GM21825 (cell line): ENCODE results near the gene C1QTNF2.
"Not testable (repeated sequence)": the region's sequence is repeated elsewhere in the genome, so short reads cannot be mapped to it uniquely, and the experiment has no call there.

Source experiments
- ATAC-seq: cut with Tn5 transposase; IDR thresholded peaks from one replicate; pipeline ENCODE4 v1.9.1; 2021; ENCODE audit warnings: mild to moderate bottlenecking, moderate library complexity; ENCODE audit not compliant: unreplicated experiment

Gene C1QTNF2

GRCh38 chr5:160347448-160347847, 23.0 kb downstream of the C1QTNF2 start:
- ATAC-seq, result no peak

DNA sequence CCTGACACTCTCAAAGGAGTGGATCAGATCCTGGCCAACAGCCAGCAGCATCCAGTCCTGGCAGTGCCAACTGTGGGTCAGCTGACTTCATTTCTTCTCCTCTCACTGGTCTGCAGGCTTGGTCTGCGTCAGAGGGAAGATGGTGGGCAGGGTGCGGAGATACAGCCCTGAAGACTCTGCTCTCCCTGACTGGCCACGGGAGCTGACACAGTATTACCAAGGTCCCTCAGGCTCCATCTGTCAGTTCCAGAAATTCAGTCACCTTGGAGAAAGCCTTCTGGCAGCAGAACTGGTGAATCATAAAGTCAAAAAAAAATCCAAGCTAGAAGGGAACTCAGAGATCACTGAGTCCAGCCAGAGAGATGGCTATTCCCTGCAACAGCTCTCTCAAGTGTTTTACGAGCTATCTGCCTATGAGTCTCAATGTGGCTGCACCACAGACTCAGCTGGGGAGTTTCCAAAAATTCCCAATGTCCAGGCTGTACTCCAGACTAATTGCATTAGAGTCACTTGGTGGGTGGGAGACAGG, 27.9 kb downstream of the C1QTNF2 start:
- ATAC-seq, result no peak

DNA sequence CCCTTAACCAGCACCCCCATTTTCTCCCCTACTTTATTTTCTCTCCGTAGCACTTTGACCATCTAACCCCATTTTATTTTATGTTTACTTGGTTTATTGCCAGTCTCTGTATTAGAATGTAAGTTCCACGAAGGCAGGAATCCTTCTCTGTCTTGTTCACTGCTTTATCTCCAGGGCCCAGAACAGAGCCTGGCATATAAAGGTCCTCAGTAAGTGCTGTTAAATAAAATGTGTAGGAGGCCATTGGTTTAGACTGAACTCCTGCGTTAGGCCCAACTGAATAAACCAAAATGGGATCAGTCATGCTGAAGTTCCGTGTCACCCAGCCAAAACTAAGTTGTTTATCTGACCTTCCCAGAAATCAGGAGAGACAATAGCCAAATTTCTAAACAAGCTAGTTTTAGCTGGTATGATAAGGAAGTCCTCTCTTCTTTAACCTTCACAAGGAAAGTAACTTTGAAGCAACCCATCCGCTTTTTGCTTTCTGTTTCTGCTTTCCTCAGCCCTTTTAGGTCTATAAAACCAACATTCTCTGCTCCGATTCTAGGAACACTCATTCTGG, 29.0 kb downstream of the C1QTNF2 start:
- ATAC-seq, result no peak

- ATAC-seq, result not testable (repeated sequence)
Observed at GRCh38 chr5:160340513-160340912, 29.9 kb downstream of the C1QTNF2 start.

- ATAC-seq, result no peak
Observed at GRCh38 chr5:160339406-160340130, 30.9 kb downstream of the C1QTNF2 start.

DNA sequence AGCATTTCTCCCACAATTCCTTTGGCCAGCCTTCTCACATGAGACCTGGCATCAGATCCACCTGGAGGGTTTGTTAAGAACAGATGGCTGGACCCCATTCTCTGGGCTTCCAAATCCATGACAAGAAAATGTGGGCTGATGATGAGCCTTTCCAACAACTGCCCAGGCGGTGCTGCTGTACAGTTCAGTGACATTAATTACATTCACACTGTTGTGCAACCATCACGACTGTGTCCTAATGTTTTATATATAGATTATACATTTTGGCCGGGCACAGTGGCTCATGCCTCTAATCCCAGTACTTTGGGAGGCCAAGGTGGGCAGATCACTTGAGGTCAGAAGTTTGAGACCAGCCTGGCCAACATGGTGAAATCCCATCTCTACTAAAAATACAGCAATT, 35.7 kb downstream of the C1QTNF2 start:
- ATAC-seq, result not testable (repeated sequence)

DNA sequence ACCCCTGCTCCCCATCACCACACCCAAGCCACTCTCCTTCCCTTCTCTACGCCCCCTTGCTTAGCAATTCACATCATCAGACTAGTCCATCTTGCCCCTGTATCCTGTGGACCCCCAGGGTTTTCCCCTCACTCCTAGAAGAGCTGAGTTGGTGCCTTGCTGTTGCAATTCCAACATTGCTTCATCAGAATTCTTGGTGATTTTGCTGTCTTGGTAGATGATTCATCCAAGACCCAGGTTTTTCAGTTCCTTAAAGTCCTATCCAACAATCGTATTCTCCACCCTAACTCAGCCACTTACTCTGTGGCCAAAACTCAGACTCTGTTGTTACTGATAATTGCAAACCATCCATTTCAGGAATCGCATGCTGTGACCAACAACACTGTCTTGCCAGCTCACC, 36.7 kb downstream of the C1QTNF2 start:
- ATAC-seq, result no peak

- ATAC-seq, result no peak
Observed at GRCh38 chr5:160330212-160330611, 40.2 kb downstream of the C1QTNF2 start.

- ATAC-seq, result no peak
Observed at GRCh38 chr5:160327818-160328217, 42.6 kb downstream of the C1QTNF2 start.

DNA sequence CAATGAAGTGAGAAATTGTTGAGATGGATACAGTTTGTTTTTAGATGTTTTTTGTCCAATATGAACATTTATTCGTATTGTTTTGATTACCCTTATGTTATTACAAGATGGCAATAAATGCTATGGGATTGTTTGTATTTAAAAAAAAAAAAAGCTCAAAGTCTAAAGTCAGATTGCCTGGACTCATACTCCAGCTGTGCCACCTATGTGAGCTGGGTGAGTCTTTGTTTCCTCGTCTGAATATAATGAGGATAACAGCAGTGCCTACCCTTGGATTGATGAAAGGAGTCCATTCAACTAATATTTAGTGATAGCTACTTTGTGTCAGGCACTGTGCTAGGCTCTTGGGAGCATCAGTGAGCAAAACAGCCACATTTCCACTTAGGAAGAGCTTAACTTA, 43.4 kb downstream of the C1QTNF2 start:
- no peak for ATAC-seq

GRCh38 chr5:160325716-160326115, 44.7 kb downstream of the C1QTNF2 start:
- no peak for ATAC-seq

- ATAC-seq, result no peak
Observed at GRCh38 chr5:160324886-160325285, 45.5 kb downstream of the C1QTNF2 start.

DNA sequence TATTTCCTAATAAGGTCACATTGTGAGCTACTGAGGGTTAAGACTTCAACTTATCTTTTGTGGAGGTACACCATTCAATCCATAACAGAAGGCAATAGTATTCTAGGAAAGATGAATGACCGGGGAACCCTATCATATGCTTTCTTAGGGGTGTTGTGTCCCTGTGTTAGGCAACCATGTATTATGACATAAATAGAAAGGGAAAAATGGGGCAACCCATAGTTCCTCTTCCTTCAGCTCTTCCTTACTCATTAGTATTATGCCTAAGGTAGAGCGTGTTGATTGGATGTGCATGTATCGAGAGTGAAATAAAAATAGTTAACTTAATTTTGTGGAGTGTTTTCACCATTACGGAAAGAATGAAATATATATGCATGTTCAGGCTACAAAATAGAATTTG, 52.0 kb downstream of the C1QTNF2 start:
- no peak for ATAC-seq

DNA sequence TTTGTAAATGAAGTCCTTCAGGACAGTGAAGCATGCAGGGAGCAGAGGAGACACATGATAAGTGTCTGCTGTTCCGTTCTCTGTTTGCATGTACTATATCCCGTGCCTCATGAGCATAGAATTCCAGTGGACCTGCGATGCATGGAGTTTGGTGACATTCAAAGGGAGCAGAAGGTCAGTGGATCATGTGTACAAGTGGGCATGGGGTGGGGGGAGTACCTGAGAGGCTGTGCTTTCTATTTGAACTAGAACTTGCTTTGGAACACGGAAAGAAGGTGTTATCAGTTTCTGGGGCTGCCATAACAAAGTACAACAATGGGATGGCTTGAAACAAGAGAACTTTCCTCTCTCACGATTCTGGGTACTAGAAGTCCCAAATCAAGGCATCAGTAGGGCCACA, 53.0 kb downstream of the C1QTNF2 start:
- no peak for ATAC-seq

DNA sequence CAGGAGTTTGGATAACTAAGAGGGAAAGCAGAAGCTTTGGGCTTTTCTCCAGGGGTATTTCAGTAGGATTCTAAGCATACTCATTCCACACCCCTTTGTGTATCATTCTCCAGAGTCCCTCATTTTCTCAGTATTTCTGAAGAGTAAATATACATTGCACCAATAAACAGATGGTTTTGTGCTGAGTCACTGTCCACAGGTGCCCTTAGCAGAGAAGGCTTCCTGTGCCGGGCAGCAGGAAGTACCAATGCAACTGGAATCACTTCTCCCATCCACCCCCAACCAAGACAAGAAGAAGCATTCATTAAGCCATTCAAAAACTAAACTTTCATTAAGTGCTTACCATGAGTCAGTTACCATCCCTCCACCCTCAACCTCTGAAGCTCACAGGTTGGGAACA, 54.5 kb downstream of the C1QTNF2 start:
- no peak for ATAC-seq

- ATAC-seq, result no peak
Observed at GRCh38 chr5:160312960-160313727, 57.3 kb downstream of the C1QTNF2 start.

DNA sequence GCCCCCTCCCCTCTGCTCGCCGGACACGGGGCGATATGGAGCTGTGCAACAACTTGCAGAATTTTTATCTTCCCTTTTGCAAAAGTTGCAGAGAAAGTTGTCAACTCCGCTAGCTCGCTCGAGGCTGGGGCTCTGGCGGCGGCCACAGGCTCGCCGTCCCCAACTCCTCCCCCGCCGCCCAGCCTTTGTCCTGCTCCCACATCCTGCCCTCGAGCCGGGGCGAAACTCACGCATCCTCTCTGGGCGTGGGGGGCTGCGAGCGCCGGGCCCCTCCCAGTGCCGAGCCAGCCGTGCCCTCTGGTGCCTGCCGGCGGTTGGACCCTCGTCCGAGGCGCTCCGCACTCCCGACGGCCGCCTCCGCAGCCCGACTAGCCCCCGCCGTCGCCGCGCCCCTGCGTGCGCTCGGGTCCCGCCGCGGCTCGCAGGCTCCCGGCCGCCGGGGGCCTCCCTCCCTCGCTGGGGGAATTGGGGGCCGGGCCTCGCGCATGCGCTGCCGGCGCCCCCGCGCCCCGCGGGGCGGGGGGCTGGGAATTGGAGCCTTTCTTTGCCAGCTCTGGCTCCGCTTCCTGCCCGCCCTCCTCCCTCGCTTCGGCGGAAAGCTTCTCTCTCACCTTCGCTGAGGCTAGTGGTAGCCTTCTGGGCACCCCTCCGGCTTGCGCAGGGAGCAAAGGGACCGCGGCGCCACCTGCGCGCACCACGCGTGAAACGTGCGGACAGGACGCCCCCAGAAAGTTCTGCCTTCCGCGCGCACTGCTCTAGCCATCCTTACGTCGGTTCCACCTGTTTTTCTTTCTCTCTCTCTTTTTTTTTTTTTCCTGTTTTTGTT, 58.1 kb downstream of the C1QTNF2 start, which contains the start of gene CCNJL:
TSS of gene CCNJL (minus strand) at position 431 of the 826 bp plus-strand sequence. CDS start 641 bp downstream, outside the sequence.
- peak; percentile 66 for ATAC-seq

- peak; percentile 7 for ATAC-seq
Observed at GRCh38 chr5:160311491-160312133, 58.8 kb downstream of the C1QTNF2 start.

DNA sequence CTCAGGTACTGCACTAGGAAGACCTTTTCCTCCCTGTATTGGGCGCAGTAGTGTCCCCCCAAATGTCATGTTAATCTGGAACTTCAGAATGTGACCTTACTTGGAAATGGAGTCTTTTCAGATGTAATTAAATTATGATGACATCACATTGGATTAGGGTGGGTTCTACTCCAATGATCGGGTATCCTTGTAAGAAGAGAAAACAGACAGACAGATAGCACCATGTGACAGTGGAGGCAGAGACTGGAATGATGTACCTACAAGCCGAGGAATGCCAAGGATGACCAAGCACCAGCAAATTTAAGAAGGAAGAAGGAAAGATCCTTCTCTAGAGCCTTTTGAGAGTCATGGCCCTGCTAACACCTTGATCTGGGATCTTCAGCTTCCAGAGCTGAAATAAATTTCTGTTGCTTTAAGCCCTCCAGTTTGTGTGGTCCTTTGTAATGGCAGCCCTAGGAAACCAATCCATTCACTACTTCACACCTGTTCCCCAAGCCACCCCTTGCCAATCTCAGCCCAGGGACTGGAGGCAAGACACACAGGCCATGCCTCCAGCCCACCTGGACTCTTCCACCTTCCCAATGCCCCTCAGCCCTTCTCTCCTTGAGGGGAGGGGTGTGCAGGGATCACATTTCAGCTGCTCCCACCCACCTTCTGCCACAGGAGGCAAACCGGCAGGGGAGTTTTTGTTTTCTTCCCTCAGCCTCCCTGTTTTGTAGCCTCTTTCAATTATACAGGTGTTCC, 59.7 kb downstream of the C1QTNF2 start:
- ATAC-seq, result no peak

DNA sequence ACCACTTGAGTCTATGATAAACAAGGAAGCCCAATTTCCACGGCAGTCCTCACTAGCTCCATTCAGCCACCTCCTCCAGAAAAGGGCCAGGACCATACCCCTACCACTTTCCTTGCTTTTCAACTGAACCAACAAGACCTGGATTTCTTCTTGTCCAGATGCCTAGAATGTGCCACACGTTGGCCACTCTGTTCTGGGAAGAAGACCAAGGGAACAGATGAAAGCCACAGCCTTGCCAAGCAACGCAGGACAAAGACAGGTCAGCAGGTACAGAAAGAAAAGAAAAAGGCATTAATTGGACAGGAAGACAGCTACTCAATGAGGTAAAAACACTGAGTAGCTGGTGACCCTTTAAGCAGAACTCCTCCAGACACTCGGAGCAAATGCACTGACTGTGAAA, 60.3 kb downstream of the C1QTNF2 start:
- no peak for ATAC-seq
